GM06990 (cell line): ENCODE results near the gene SRP72.

ENCODE experiments used
- DNase-seq: peaks from one replicate; pipeline ENCODE4 v3.0.0-alpha.2; 2011; ENCODE audit not compliant: insufficient read length; ENCODE audit errors: extremely low read depth
- H3K27me3 ChIP-seq: replicated peaks from 2 replicates; pipeline ENCODE4 v1.6.0; 2011; ENCODE audit warnings: low read length; ENCODE audit not compliant: control insufficient read depth, insufficient read depth
- H3K36me3 ChIP-seq: 2 replicates; pipeline ENCODE4 v1.5.1; 2011; ENCODE audit warnings: low read length; ENCODE audit not compliant: control insufficient read depth, insufficient read depth
- H3K4me3 ChIP-seq: replicated peaks from 2 replicates; pipeline ENCODE4 v1.5.1; 2011; ENCODE audit warnings: low read depth, mild to moderate bottlenecking, control low read depth, low read length
- CTCF ChIP-seq: IDR thresholded peaks from 2 replicates; pipeline ENCODE4 v1.5.1; 2011; ENCODE audit warnings: low read length, control low read depth, mild to moderate bottlenecking, inconsistent platforms; ENCODE audit not compliant: insufficient read depth, poor library complexity, severe bottlenecking

Gene SRP72

GRCh38 chr4:56467284-56468096, at the start of gene SRP72:
Gene SRP72, plus strand, starts transcription at chr4:56467617. Its CDS starts 19 bp downstream, at chr4:56467636.
- H3K4me3 ChIP-seq, result peak within 1 kb of the TSS; percentile 94
- no peak for TF ChIP-seq CTCF
- H3K36me3 ChIP-seq, result peaks cover 7% of the 10 kb centered on the region
- DNase-seq, result peak; percentile 85
- H3K27me3 ChIP-seq, result no peaks in the 10 kb centered on the region

- DNase-seq, result no peak
- no peak for TF ChIP-seq CTCF
- Histone ChIP-seq H3K36me3 (no peaks in the 10 kb centered on the region), H3K4me3 (no peak overlapping the region), H3K27me3 (no peaks in the 10 kb centered on the region)
Measured at GRCh38 chr4:56424176-56424575, 43.2 kb upstream of the SRP72 start.

GRCh38 chr4:56424697-56425514, 42.5 kb upstream of the SRP72 start:
- no peak for DNase-seq
- peak; percentile 63 for TF ChIP-seq CTCF

GRCh38 chr4:56425518-56425917, 41.9 kb upstream of the SRP72 start:
- no peak for DNase-seq
- TF ChIP-seq CTCF, result no peak
- Histone ChIP-seq H3K36me3 (no peaks in the 10 kb centered on the region), H3K27me3 (no peaks in the 10 kb centered on the region), H3K4me3 (no peak overlapping the region)

More at GRCh38 chr4:56424697-56425514, 42.5 kb upstream of the SRP72 start:
- Histone ChIP-seq H3K36me3 (no peaks in the 10 kb centered on the region), H3K27me3 (no peaks in the 10 kb centered on the region), H3K4me3 (no peak overlapping the region)

- H3K4me3 ChIP-seq, result no peak overlapping the region
- DNase-seq, result peak; percentile 33
- H3K36me3 ChIP-seq, result no peaks in the 10 kb centered on the region
- H3K27me3 ChIP-seq, result no peaks in the 10 kb centered on the region
- TF ChIP-seq CTCF, result no peak
Measured at GRCh38 chr4:56426273-56426672, 41.1 kb upstream of the SRP72 start.
